Activated naive CD4-positive, alpha-beta T cell treated with anti-CD3 and anti-CD28 coated beads for 36 hours (primary cell): ENCODE results near the gene SPATS1. TPM values are rescaled to one million over a fixed set of nuclear protein-coding genes. Genes with fewer than 3 reads are reported as not detected.

ENCODE experiments used
- CTCF ChIA-PET: fragments of 350-600 bp; sonication (Branson Sonifier 250); formaldehyde crosslinking; loops from one replicate; lab custom pipeline; 2021; ENCODE audit warnings: antibody characterized with exemption; lab: Charles Lee
- DNase-seq: peaks from one replicate; pipeline ENCODE4 v3.0.0-alpha.2; 2020
- H3K27ac Mint-ChIP-seq: one replicate; pipeline ENCODE4 v1.8.0; 2021; ENCODE audit warnings: mild to moderate bottlenecking, mixed read lengths
- H3K27me3 Mint-ChIP-seq: one replicate; pipeline ENCODE4 v1.8.0; 2021; ENCODE audit warnings: low read depth, mixed read lengths
- H3K36me3 Mint-ChIP-seq: one replicate; pipeline ENCODE4 v1.8.0; 2021; ENCODE audit warnings: low read depth, mixed read lengths
- H3K4me1 Mint-ChIP-seq: one replicate; pipeline ENCODE4 v1.8.0; 2021; ENCODE audit warnings: low read depth, mixed read lengths
- H3K4me3 Mint-ChIP-seq: one replicate; pipeline ENCODE4 v1.8.0; 2021; ENCODE audit warnings: mild to moderate bottlenecking, moderate library complexity, mixed read lengths
- H3K9me3 Mint-ChIP-seq: one replicate; pipeline ENCODE4 v1.8.0; 2021; ENCODE audit warnings: mixed read lengths
- intact Hi-C: fragments of 100-400 bp; cut with micrococcal nuclease; formaldehyde crosslinking; loops from one replicate; pipeline ENCODE4 v1.15.1; 2023
- total RNA-seq, 2 experiments: library from RNA; stranded (reverse); gene quantifications; one replicate each; pipeline ENCODE4 v1.2.3, GENCODE V29; 2021

SPATS1 gene
- total RNA-seq, 2 experiments from 2014 or later, result not detected

DNA sequence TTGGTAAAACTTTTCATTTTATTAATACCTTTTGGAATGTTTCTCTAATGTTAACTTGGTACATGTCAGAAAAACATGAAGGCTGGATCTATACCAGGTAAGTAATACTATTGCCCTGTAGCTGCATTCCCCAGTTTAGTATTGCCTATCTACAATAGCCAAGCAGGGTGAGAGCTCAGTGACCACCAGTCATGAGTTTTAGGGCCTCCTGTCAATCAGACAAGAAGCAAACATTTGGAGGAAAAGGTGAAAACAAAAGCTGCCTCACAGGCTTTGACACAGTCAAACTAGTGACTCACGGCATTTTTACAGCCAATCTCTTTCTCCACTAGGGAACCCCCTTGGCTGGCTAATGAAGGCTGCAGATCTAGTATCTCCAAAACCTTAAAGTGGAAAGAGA lies 35.5 kb downstream of the SPATS1 start:
- Mint-ChIP-seq H3K4me1 (no peaks in the 10 kb centered on the region), H3K36me3 (no peaks in the 10 kb centered on the region), H3K27me3 (no peaks in the 10 kb centered on the region), H3K4me3 (no peak overlapping the region), H3K27ac (no peak overlapping the region), H3K9me3 (no peaks in the 10 kb centered on the region)
- intact Hi-C loops, result no loop called here
- CTCF ChIA-PET, result no interaction called here
- no peak for DNase-seq

DNA sequence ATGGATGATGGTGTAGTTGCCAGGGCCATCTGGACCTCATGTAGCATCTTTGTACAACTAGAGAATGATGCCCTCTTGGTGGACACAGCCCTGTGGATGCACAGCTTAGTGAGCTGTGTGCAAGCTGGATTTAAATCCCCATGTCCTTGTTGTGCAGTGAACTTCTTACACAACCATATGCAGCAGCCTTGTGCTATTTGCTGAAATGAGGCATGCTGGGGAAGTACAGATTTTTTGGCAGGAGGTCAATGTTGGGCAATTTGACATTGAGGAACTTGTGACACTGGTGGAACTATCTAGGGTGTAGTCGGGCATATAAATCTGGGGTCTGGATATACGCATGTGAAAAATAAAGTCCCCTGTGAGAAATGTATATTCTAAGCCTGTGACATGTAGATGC lies 39.3 kb downstream of the SPATS1 start:
- CTCF ChIA-PET, result interaction anchor here (0.6 to 1.1 kb wide), 2 partner anchors 28 to 77 kb away, joined by 3 read pairs; no protein-coding TSS in a partner anchor
- H3K4me1 Mint-ChIP-seq, result peaks cover 4% of the 10 kb centered on the region
- no peak for DNase-seq
- H3K27me3 Mint-ChIP-seq, result no peaks in the 10 kb centered on the region
- H3K9me3 Mint-ChIP-seq, result no peaks in the 10 kb centered on the region
- H3K4me3 Mint-ChIP-seq, result no peak overlapping the region
- no peak overlapping the region for H3K27ac Mint-ChIP-seq
- intact Hi-C loops, result no loop called here
- no peaks in the 10 kb centered on the region for H3K36me3 Mint-ChIP-seq

DNA sequence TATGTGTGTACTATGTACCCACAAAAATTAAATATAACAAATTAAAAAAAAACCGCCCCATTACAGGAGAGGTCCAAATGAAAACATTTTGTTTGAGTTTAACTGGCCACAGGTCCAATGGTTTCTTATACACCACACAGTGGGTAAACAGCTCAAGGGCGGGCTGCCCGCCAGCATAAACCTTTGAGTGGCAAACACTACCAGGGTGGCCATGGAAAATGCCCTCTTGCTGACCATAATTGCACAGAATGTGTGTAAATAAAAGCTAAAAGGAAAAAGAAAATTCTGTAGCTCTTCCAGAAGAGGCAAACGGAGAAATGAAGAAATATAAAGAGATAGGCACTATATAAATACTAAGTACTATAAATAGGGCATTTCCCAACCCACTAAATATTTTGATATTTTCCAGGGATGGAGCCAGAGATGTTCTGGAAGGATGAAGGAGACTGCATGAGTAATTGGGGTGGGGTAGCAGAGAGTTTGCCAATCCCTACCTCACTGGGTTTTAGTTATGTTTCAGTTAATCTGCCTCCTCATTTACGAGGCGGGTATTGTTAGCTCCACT lies 44.0 kb downstream of the SPATS1 start:
- Mint-ChIP-seq H3K4me1 (peaks cover 28% of the 10 kb centered on the region), H3K9me3 (no peaks in the 10 kb centered on the region), H3K4me3 (peak overlapping the region; percentile 93), H3K27me3 (no peaks in the 10 kb centered on the region), H3K36me3 (peaks cover 9% of the 10 kb centered on the region), H3K27ac (peak overlapping the region; percentile 96)
- CTCF ChIA-PET, result interaction anchor here (0.6 to 1.4 kb wide), 3 partner anchors 74 to 188 kb away, joined by 3 to 4 read pairs (median 3); partner anchors contain the start of gene AARS2
- intact Hi-C loops, result loop anchor here (2.0 kb wide), 2 partner anchors 48 to 164 kb away; partner anchors contain the start of gene SLC29A1
- no peak for DNase-seq

GRCh38 chr6:44386929-44387345 lies 44.5 kb downstream of the SPATS1 start:
- intact Hi-C loops, result loop anchor here (1.0 to 2.0 kb wide), 5 partner anchors 48 to 261 kb away; partner anchors contain the start of genes AARS2, NFKBIE and SLC29A1
- Mint-ChIP-seq H3K27ac (peak overlapping the region; percentile 96), H3K9me3 (no peaks in the 10 kb centered on the region), H3K4me3 (peak overlapping the region; percentile 93), H3K27me3 (no peaks in the 10 kb centered on the region), H3K36me3 (peaks cover 14% of the 10 kb centered on the region), H3K4me1 (peaks cover 33% of the 10 kb centered on the region)
- DNase-seq, result peak; percentile 14
- CTCF ChIA-PET, result interaction anchor here (0.6 to 1.4 kb wide), 3 partner anchors 74 to 189 kb away, joined by 3 to 4 read pairs (median 3); partner anchors contain the start of gene AARS2

DNA sequence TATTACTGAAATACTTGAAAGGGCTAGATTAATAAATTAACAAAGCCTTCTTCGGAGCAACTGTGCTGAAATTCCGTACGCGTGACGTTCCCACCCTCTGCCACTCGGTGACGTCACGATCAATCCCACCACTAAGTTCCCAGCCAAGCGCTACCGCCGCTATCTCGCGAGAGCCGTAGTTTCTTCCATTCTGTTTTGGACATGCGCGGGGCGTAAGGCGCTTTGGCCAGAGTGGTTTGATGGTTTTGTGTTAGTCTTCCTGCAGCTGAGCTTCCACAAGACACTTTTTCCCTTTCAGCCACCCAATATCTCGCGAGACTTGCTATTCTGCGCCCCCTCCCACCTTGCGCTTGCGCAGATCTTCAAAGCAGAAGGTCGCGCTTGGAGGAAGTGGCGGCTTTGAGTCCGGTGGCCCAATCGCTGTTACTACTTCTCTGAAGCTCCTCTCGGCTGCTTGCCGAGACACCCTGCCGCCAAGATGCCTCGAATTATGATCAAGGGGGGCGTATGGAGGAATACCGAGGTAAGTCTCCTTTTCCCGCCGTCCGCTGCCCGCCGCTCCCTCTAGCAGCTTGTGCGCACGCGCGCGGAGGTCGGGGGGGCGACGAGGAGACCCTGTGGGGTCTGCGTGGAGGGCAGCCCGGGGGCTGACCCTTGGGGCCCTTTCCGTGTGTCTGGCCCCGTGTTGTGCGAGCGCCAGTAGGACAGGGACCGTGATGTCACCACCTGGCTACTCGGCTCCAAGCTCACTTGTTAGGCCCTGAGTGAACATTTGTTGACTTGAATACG lies 45.1 kb downstream of the SPATS1 start, which contains the start of gene CDC5L:
Gene CDC5L, plus strand, starts transcription at position 361 of the 789 bp plus-strand sequence. Its CDS starts 118 bp downstream, at position 479.
- CTCF ChIA-PET, result interaction anchor here (0.6 to 1.4 kb wide), 3 partner anchors 75 to 189 kb away, joined by 3 to 4 read pairs (median 3); partner anchors contain the start of gene AARS2
- Mint-ChIP-seq H3K27me3 (no peaks in the 10 kb centered on the region), H3K36me3 (peaks cover 18% of the 10 kb centered on the region), H3K4me1 (peaks cover 34% of the 10 kb centered on the region), H3K4me3 (peak within 1 kb of the TSS; percentile 93), H3K9me3 (no peaks in the 10 kb centered on the region), H3K27ac (peak within 1 kb of the TSS; percentile 96)
- DNase-seq, result peak; percentile 96
- intact Hi-C loops, result loop anchor here (1.0 to 2.0 kb wide), 6 partner anchors 21 to 261 kb away; partner anchors contain the start of genes AARS2, NFKBIE and SLC29A1

DNA sequence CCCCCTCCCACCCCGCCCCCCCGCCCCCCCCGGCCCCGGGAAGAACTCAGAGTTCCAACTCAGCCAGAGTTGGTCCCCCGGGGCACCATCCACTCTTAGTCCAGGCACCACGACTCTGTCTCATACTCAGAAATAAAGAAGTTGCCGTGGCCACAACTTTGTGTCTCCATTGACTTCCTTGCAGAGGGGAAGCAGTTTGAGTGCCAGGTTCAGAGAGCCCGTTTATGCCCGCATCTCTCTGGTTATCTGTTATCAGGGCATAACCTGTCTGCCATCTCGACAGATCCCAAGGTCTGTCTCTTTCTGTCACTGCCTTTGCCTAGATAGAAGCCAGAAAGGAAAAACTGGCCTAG lies 45.7 kb downstream of the SPATS1 start:
- Mint-ChIP-seq H3K4me3 (peak overlapping the region; percentile 93), H3K4me1 (peaks cover 34% of the 10 kb centered on the region), H3K9me3 (no peaks in the 10 kb centered on the region), H3K27ac (peak overlapping the region; percentile 96), H3K36me3 (peaks cover 18% of the 10 kb centered on the region), H3K27me3 (no peaks in the 10 kb centered on the region)
- intact Hi-C loops, result loop anchor here (2.0 kb wide), 1 partner anchor 21 kb away; no protein-coding TSS in a partner anchor
- CTCF ChIA-PET, result no interaction called here
- no peak for DNase-seq

DNA sequence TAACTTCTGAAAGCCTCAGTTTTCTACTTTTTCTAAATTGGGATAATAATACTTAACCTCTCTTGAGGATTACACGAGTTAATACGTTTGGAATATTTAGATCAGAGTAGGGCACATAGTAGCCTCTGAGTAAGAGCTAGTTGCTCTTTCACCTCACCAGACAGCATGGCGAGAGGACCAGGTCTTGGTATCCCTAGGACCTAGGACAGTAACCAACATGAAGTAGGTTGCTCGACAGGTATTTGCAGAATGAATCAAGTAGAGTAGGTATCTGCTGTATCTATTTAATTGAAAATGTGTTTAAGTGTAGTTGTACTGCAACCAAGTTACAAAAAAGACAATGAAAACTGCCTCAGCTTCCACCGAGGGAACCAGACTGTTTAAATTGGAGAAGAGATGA lies 46.4 kb downstream of the SPATS1 start:
- Mint-ChIP-seq H3K9me3 (no peaks in the 10 kb centered on the region), H3K4me3 (peak overlapping the region; percentile 93), H3K36me3 (peaks cover 25% of the 10 kb centered on the region), H3K27ac (peak overlapping the region; percentile 96), H3K4me1 (peaks cover 34% of the 10 kb centered on the region), H3K27me3 (no peaks in the 10 kb centered on the region)
- no peak for DNase-seq
- CTCF ChIA-PET, result no interaction called here
- intact Hi-C loops, result loop anchor here (2.0 kb wide), 1 partner anchor 20 kb away; no protein-coding TSS in a partner anchor

DNA sequence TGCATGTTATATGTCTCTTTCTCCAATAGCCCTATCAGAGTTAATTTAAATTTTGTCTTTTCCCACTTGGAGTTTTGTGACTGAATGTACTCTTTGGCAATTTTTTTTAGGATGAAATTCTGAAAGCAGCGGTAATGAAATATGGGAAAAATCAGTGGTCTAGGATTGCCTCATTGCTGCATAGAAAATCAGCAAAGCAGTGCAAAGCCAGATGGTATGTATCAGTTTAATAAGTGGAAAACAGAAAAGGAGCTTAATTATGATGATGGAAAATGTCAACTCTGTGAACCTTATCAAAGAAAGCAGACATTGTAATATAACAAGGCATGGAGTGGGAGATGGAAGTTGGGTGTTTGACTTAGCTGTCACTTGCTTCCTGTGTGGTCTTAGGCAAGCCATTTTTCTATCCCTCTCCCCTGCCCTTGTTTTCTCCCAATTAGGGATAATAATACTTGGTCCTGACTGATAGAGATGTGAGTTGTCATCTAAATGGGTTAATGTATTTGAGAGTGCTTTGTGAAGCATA lies 47.8 kb downstream of the SPATS1 start:
- CTCF ChIA-PET, result no interaction called here
- Mint-ChIP-seq H3K9me3 (no peaks in the 10 kb centered on the region), H3K36me3 (peaks cover 34% of the 10 kb centered on the region), H3K27ac (no peak overlapping the region), H3K4me3 (no peak overlapping the region), H3K4me1 (peaks cover 34% of the 10 kb centered on the region), H3K27me3 (no peaks in the 10 kb centered on the region)
- DNase-seq, result no peak
- intact Hi-C loops, result no loop called here

Other genes with a start within 250 kb of the SPATS1 start
- 10 to 100 TPM; 40.9 to 41.0 TPM for gene MRPL14, start 215.2 kb upstream of the SPATS1 start, total RNA-seq
- gene TMEM63B, start 215.1 kb upstream of the SPATS1 start, total RNA-seq, result 1 to 10 TPM; 7.8 to 8.3 TPM
- gene CAPN11, start 183.8 kb upstream of the SPATS1 start, total RNA-seq, result not detected
- gene MYMX, start 125.7 kb upstream of the SPATS1 start, total RNA-seq, result not detected
- 10 to 100 TPM; 32.7 to 33.4 TPM for gene SLC29A1, start 119.1 kb upstream of the SPATS1 start, total RNA-seq
- 1,000 to 10,000 TPM; 1,951 to 2,044 TPM for gene HSP90AB1, start 95.5 kb upstream of the SPATS1 start, total RNA-seq
- 1 to 10 TPM; 7.2 to 7.3 TPM for gene SLC35B2, start 85.1 kb upstream of the SPATS1 start, total RNA-seq
- gene NFKBIE, start 77.1 kb upstream of the SPATS1 start, total RNA-seq, result 1 to 10 TPM; 9.1 to 9.6 TPM
- not detected for gene TMEM151B, start 72.2 kb upstream of the SPATS1 start, total RNA-seq
- 10 to 100 TPM; 11.6 to 12.9 TPM for gene AARS2, start 29.3 kb upstream of the SPATS1 start, total RNA-seq
- gene CDC5L, start 45.1 kb downstream of the SPATS1 start, total RNA-seq, result 10 to 100 TPM; 17.9 to 18.8 TPM